Right atrium auricular region (tissue), 2 donors: ENCODE data around the gene SYCE1L. TPM values are rescaled to one million over a fixed set of nuclear protein-coding genes. Genes with fewer than 3 reads are reported as not detected.
A peak's percentile ranks its signal among the peaks of the same experiment; 100 is the strongest.
"Not testable (repeated sequence)": the region's sequence is repeated elsewhere in the genome, so short reads cannot be mapped to it uniquely, and the experiment has no call there.

Source experiments
- DNase-seq: peaks from one replicate; pipeline ENCODE4 v3.0.0-alpha.2; 2019; ENCODE audit warnings: low spot score
- H3K27ac ChIP-seq, 2 donors: fragments of 200-600 bp; sonication (generic); 1 replicate in 1 of 2; 2 replicates in 1 of 2; pipeline ENCODE4 v1.5.1; 2016 to 2019
- H3K27me3 ChIP-seq, 2 donors: fragments of 200-600 bp; sonication (generic); one replicate each; pipeline versions ENCODE4 v1.5.1 to v1.6.0; 2017 to 2019
- H3K36me3 ChIP-seq: fragments of 200-600 bp; sonication (generic); one replicate; pipeline ENCODE4 v1.5.1; 2016
- H3K4me1 ChIP-seq, 2 donors: fragments of 200-600 bp; sonication (generic); one replicate each; pipeline versions ENCODE4 v1.5.1 to v1.6.0; 2017 to 2019
- H3K4me3 ChIP-seq, 2 donors: fragments of 200-600 bp; sonication (generic); 1 replicate in 1 of 2; 2 replicates in 1 of 2; pipeline ENCODE4 v1.5.1; 2017 to 2019; ENCODE audit warnings: mild to moderate bottlenecking in 1 of 2, moderate library complexity in 1 of 2
- H3K9me3 ChIP-seq, 2 donors: fragments of 200-600 bp; sonication (generic); one replicate each; pipeline ENCODE4 v1.5.1; 2019
- CTCF ChIP-seq, 2 donors: fragments of 200-600 bp; sonication (generic); IDR thresholded peaks; one replicate each; pipeline ENCODE4 v1.5.1; 2019; ENCODE audit warnings: antibody characterized with exemption in 2 of 2
- total RNA-seq, 2 donors: library from RNA; depleted of rRNA; stranded (reverse); fragments of >200 nt; gene quantifications; one replicate each; pipeline ENCODE4 v1.1.0, GENCODE V29; 2016

Gene SYCE1L
- total RNA-seq, 2 donors from 2014 or later, result 1.8 TPM; not detected in 1

DNA sequence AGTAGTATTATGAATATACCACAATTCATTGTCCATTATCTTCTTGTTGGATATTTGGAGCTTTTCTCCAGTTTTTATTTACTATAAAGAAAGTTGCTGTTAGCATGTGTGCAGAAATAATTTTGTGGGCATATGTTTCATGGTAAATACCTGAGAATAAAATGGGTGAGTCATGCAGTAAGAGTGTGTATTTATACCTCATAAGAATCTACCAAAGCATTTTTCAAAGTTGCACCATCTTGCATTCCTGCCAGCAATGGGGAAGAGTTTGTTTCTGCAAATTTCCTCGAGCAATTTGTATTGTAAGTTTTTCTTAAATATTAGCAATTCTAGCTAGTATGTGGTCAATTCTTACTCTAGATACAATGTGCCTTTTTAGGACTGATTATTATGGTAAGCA is 16.1 kb upstream of the SYCE1L start:
- no peaks in the 10 kb centered on the region for H3K36me3 ChIP-seq
- no peak overlapping the region for H3K27ac ChIP-seq
- DNase-seq, result no peak
- no peaks in the 10 kb centered on the region for H3K27me3 ChIP-seq
- TF ChIP-seq CTCF (IDR thresholded peaks at IDR 0.05), result no peak
- no peak overlapping the region for H3K4me3 ChIP-seq
- no peaks in the 10 kb centered on the region for H3K4me1 ChIP-seq
- no peaks in the 10 kb centered on the region for H3K9me3 ChIP-seq

DNA sequence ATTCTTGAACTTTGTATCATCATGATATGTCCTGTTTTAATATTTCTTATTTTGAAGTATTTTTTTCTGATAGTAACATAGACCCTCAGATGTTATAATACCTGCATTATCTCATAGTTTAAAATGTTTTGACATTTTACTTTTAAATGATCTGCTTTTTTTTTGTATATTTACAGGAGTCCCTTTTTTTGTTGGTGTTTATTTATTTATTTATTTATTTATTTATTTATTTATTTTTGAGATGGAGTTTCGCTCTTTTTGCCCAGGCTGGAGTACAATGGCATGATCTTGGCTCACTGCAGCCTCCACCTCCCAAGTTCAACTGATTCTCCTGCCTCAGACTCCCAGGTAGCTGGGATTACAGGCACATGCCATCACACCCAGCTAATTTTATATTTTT is 12.9 kb upstream of the SYCE1L start:
- not testable (repeated sequence) for H3K4me3 ChIP-seq, H3K9me3 ChIP-seq, H3K27me3 ChIP-seq, H3K36me3 ChIP-seq, DNase-seq, H3K4me1 ChIP-seq, H3K27ac ChIP-seq

GRCh38 chr16:77190190-77190477 is 9.1 kb upstream of the SYCE1L start:
- Histone ChIP-seq H3K9me3 (no peaks in the 10 kb centered on the region), H3K27ac (peak overlapping the region; percentile 94), H3K4me1 (peaks cover 0 to 20% of the 10 kb centered on the region in 2 donors), H3K36me3 (peaks cover 12% of the 10 kb centered on the region), H3K4me3 (peak overlapping the region; percentile 71 to 96), H3K27me3 (no peaks in the 10 kb centered on the region)
- no peak for DNase-seq
- no peak for TF ChIP-seq CTCF (IDR thresholded peaks at IDR 0.05)

- H3K27ac ChIP-seq, result peak within 1 kb of the TSS; percentile 94
- no peaks in the 10 kb centered on the region for H3K27me3 ChIP-seq
- peak; percentile 99 for DNase-seq
- peaks cover 17% of the 10 kb centered on the region for H3K36me3 ChIP-seq
- peak within 1 kb of the TSS; percentile 71 to 96 for H3K4me3 ChIP-seq
- peaks cover 0 to 20% of the 10 kb centered on the region in 2 donors for H3K4me1 ChIP-seq
- no peaks in the 10 kb centered on the region for H3K9me3 ChIP-seq
- TF ChIP-seq CTCF (IDR thresholded peaks at IDR 0.05), result peak in 1 of 2 donors; percentile 27
Measured at GRCh38 chr16:77190478-77191258, 8.5 kb upstream of the SYCE1L start, which contains the start of gene MON1B. Gene MON1B (plus strand): TSS chr16:77191190. CDS start chr16:77191486, 296 bp downstream.

DNA sequence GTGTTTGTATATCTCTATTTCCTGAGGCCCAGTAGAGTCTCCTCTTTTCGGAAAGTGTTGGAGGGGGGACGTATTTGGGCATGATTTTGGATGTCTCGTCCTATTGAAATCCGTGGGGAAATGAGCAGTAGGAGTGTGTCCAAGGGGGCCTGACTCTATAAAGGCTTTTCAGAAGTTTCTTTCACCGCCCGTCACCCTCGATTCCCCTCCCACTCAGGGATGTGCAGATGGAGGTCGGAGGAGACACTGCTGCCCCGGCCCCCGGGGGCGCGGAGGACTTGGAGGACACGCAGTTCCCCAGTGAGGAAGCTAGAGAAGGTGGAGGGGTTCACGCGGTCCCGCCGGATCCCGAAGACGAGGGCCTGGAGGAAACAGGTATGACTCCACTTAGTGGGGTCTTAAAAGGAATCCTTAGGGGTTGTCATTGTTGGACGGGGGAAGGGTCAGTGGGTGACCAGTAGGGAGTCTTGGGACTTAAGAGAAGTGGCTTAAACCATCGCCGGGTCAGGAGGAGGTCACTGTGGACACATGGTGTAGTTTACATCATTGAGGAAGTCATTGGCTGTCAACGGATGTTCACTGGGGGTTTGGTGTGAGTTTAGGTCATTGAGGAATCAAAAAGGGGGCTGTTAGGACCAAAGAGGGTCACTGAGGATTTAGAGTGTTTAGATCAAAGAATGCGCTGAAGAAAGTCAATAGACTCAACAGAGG is 7.8 kb upstream of the SYCE1L start:
- Histone ChIP-seq H3K27ac (peak overlapping the region; percentile 94), H3K4me3 (peak overlapping the region; percentile 71 to 96), H3K9me3 (no peaks in the 10 kb centered on the region), H3K4me1 (peaks cover 0 to 20% of the 10 kb centered on the region in 2 donors), H3K36me3 (peaks cover 25% of the 10 kb centered on the region), H3K27me3 (no peaks in the 10 kb centered on the region)
- DNase-seq, result no peak
- no peak for TF ChIP-seq CTCF (IDR thresholded peaks at IDR 0.05)

DNA sequence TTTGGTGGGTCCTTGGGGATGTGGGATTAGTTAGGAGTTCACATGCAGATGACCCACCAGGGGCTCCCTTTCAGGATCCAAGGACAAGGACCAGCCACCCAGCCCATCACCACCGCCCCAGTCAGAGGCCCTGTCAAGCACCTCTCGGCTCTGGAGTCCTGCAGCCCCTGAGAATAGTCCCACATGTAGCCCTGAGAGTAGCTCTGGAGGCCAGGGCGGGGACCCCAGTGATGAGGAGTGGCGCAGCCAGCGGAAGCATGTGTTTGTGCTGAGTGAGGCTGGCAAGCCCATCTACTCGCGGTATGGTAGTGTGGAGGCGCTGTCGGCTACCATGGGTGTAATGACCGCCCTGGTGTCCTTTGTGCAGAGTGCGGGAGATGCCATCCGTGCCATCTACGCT is 5.8 kb upstream of the SYCE1L start:
- no peaks in the 10 kb centered on the region for H3K27me3 ChIP-seq
- no peak for DNase-seq
- H3K4me1 ChIP-seq, result peaks cover 0 to 20% of the 10 kb centered on the region in 2 donors
- no peak overlapping the region for H3K27ac ChIP-seq
- no peak overlapping the region for H3K4me3 ChIP-seq
- H3K9me3 ChIP-seq, result no peaks in the 10 kb centered on the region
- peaks cover 41% of the 10 kb centered on the region for H3K36me3 ChIP-seq
- TF ChIP-seq CTCF (IDR thresholded peaks at IDR 0.05), result no peak
